GM21825 (cell line): ENCODE measurements around the gene CELA2B.
A peak's percentile ranks its signal among the peaks of the same experiment; 100 is the strongest.

Experiments
- ATAC-seq: cut with Tn5 transposase; IDR thresholded peaks from one replicate; pipeline ENCODE4 v1.9.1; 2021; ENCODE audit warnings: mild to moderate bottlenecking, moderate library complexity; ENCODE audit not compliant: unreplicated experiment

The CELA2B gene

GRCh38 chr1:15524021-15524282 lies 48.0 kb downstream of the CELA2B start, which contains the start of gene CASP9:
Gene CASP9, minus strand, starts transcription at chr1:15524215. Its CDS starts 15 bp downstream, at chr1:15524200.
- no peak for ATAC-seq

GRCh38 chr1:15524283-15525049 lies 48.6 kb downstream of the CELA2B start:
- peak; percentile 45 for ATAC-seq

- ATAC-seq = peak; percentile 1
These were observed 49.4 kb downstream of the CELA2B start for GRCh38 chr1:15525050-15526020.

- ATAC-seq = no peak
These were observed 50.2 kb downstream of the CELA2B start for GRCh38 chr1:15526021-15526489.

GRCh38 chr1:15526490-15527339 lies 50.8 kb downstream of the CELA2B start, which contains the start of gene DNAJC16:
Gene DNAJC16, plus strand, starts transcription at chr1:15526848. Its CDS starts 2,258 bp downstream, at chr1:15529106.
- peak; percentile 44 for ATAC-seq

GRCh38 chr1:15531003-15531402 lies 55.1 kb downstream of the CELA2B start:
- ATAC-seq = no peak

GRCh38 chr1:15531682-15532081 lies 55.8 kb downstream of the CELA2B start:
- no peak for ATAC-seq

GRCh38 chr1:15538771-15539170 lies 62.9 kb downstream of the CELA2B start:
- ATAC-seq = no peak

- no peak for ATAC-seq
These were observed 64.3 kb downstream of the CELA2B start for GRCh38 chr1:15540186-15540585.
